Endothelial cell of umbilical vein (primary cell): Measurements from ENCODE around the gene ZNF438. TPM values are rescaled to one million over a fixed set of nuclear protein-coding genes. Genes with fewer than 3 reads are reported as not detected.
A peak's percentile ranks its signal among the peaks of the same experiment; 100 is the strongest.

Source experiments
- BruUV-seq: library from RNA; stranded (reverse); fragments of 400-500 nt; replicated peaks from 2 replicates; lab custom pipeline; 2021; lab: Mats Ljungman, UMichigan
- CTCF ChIA-PET: fragments of 300-600, 350-600 bp; sonication (Branson Sonifier 250); formaldehyde crosslinking; loops from one replicate; lab custom pipeline; 2021; ENCODE audit warnings: antibody characterized with exemption, inconsistent platforms; lab: Charles Lee
- POLR2A ChIA-PET: fragments of 300-600, 350-600 bp; sonication (Branson Sonifier 250); formaldehyde crosslinking; loops from one replicate; lab custom pipeline; 2021; ENCODE audit warnings: antibody characterized with exemption, inconsistent platforms; lab: Charles Lee
- DNase-seq: peaks from one replicate; pipeline ENCODE4 v3.0.0-alpha.2; 2011; ENCODE audit warnings: low read depth, low spot score
- FAIRE-seq: peaks from 2 replicates; lab custom pipeline; 2011; peaks lifted over from hg19 to GRCh38; lab: Jason Lieb, UNC
- H2AFZ ChIP-seq: 2 replicates; pipeline ENCODE4 v1.6.0; 2012; ENCODE audit warnings: low read depth, low read length, control low read depth, inconsistent platforms
- H3K27ac ChIP-seq: 2 replicates; pipeline ENCODE4 v1.5.1; 2011; ENCODE audit warnings: low read depth, mild to moderate bottlenecking, control low read depth, low read length, moderate library complexity; ENCODE audit not compliant: insufficient read depth
- H3K27me3 ChIP-seq, 2 experiments: 2 replicates each; pipeline versions ENCODE4 v1.6.0 to v1.6.1; 2011; ENCODE audit warnings: low read length in 2 of 2, mixed read lengths in 1 of 2; ENCODE audit not compliant: control insufficient read depth in 2 of 2, insufficient read depth in 2 of 2
- H3K36me3 ChIP-seq, 2 experiments: 2 replicates in 1 of 2; 3 replicates in 1 of 2; pipeline ENCODE4 v1.5.1; 2011; ENCODE audit warnings: low read length in 2 of 2, mild to moderate bottlenecking in 1 of 2, moderate library complexity in 1 of 2; ENCODE audit not compliant: control insufficient read depth in 2 of 2, insufficient read depth in 2 of 2; ENCODE audit errors: extremely low read depth in 1 of 2
- H3K4me1 ChIP-seq: 3 replicates; pipeline ENCODE4 v1.5.1; 2011; ENCODE audit warnings: mild to moderate bottlenecking, low read length; ENCODE audit not compliant: control insufficient read depth, insufficient read depth; ENCODE audit errors: extremely low read depth
- H3K4me2 ChIP-seq: 2 replicates; pipeline ENCODE4 v1.6.1; 2011; ENCODE audit warnings: low read length, control low read depth, mixed read lengths; ENCODE audit not compliant: insufficient read depth
- H3K4me3 ChIP-seq, 3 experiments: fragments of 200-600 bp in 1 of 3; sonication (generic), shearing (Covaris generic) in 1 of 3; replicated peaks in 1 of 3; 2 replicates each; pipeline ENCODE4 v1.5.1; 2011 to 2016; ENCODE audit warnings: control low read depth in 3 of 3, low read length in 3 of 3, mild to moderate bottlenecking in 2 of 3, inconsistent platforms in 1 of 3, low read depth in 1 of 3, moderate library complexity in 1 of 3; ENCODE audit not compliant: insufficient read depth in 1 of 3
- H3K79me2 ChIP-seq: 2 replicates; pipeline ENCODE4 v1.6.0; 2012; ENCODE audit warnings: low read length, inconsistent platforms; ENCODE audit not compliant: control insufficient read depth, insufficient read depth
- H3K9ac ChIP-seq: replicated peaks from 2 replicates; pipeline ENCODE3; 2011; ENCODE audit warnings: low read length, control low read depth; ENCODE audit not compliant: insufficient read depth; ENCODE audit errors: extremely low read depth
- H3K9me1 ChIP-seq: replicated peaks from 3 replicates; pipeline ENCODE4 v1.6.0; 2011; ENCODE audit warnings: mild to moderate bottlenecking, low read length; ENCODE audit not compliant: control insufficient read depth, insufficient read depth; ENCODE audit errors: extremely low read depth
- H3K9me3 ChIP-seq: replicated peaks from 2 replicates; pipeline ENCODE4 v1.5.1; 2012; ENCODE audit warnings: low read length, inconsistent platforms; ENCODE audit not compliant: control insufficient read depth, insufficient read depth
- H4K20me1 ChIP-seq: replicated peaks from 2 replicates; pipeline ENCODE3; 2011; ENCODE audit warnings: mild to moderate bottlenecking, low read length; ENCODE audit not compliant: control insufficient read depth, insufficient read depth; ENCODE audit errors: extremely low read depth
- EZH2 ChIP-seq: IDR thresholded peaks from 2 replicates; pipeline ENCODE4 v1.6.1; 2012; ENCODE audit warnings: borderline replicate concordance, low read depth, mild to moderate bottlenecking, moderate library complexity, low read length, inconsistent platforms; ENCODE audit not compliant: severe bottlenecking
- FOS ChIP-seq: IDR thresholded peaks from 2 replicates; pipeline ENCODE4 v1.6.1; 2011; ENCODE audit warnings: mild to moderate bottlenecking, low read length, moderate library complexity, borderline replicate concordance; ENCODE audit not compliant: insufficient read depth
- GATA2 ChIP-seq: IDR thresholded peaks from 2 replicates; pipeline ENCODE4 v1.7.0; 2011; ENCODE audit warnings: low read depth, mild to moderate bottlenecking, moderate library complexity, mixed read lengths, low read length; ENCODE audit not compliant: insufficient read length, insufficient read depth
- JUN ChIP-seq: IDR thresholded peaks from 2 replicates; pipeline ENCODE4 v1.6.1; 2011; ENCODE audit warnings: borderline replicate concordance, low read depth; ENCODE audit not compliant: insufficient read length, insufficient read depth
- MYC ChIP-seq: IDR thresholded peaks from one replicate; pipeline ENCODE4 v1.6.1; 2011; ENCODE audit warnings: mild to moderate bottlenecking, low read depth, low read length
- POLR2A ChIP-seq: IDR thresholded peaks from 2 replicates; pipeline ENCODE4 v1.6.1; 2012; ENCODE audit warnings: low read depth, mild to moderate bottlenecking, control low read depth, low read length
- POLR2AphosphoS5 ChIP-seq: IDR thresholded peaks from 2 replicates; pipeline ENCODE4 v1.6.1; 2012; ENCODE audit warnings: low read depth, mild to moderate bottlenecking, control low read depth, low read length, moderate library complexity; ENCODE audit not compliant: insufficient read depth
- dilution Hi-C: fragments of 300-500 bp; cut with MboI; formaldehyde crosslinking; loops from one replicate; pipeline ENCODE4 v1.15.0; 2019; ENCODE audit warnings: low sequenced_read_pairs; ENCODE audit not compliant: extremely low pct_ligation_motif_present
- intact Hi-C: fragments of 100-400 bp; cut with micrococcal nuclease; formaldehyde crosslinking; loops from one replicate; pipeline ENCODE4 v1.10.0; 2022
- polyA plus RNA-seq, 4 experiments: library from polyadenylated mRNA; depleted of rRNA in 3 of 4; stranded (reverse) in 3 of 4; unstranded in 1 of 4; fragments of >200 nt; gene quantifications; 2 replicates each; pipeline versions ENCODE4 v1.2.1 to v1.2.3, GENCODE V29; 2011 to 2012; ENCODE audit warnings: missing spikeins in 1 of 4
- total RNA-seq: library from RNA; stranded (reverse); gene quantifications from 2 replicates; pipeline ENCODE4 v1.2.3, GENCODE V29; 2021
- TF ChIP-seq, protein P1 (sequence below): IDR thresholded peaks from 2 replicates; pipeline ENCODE4 v1.6.1; 2011; ENCODE audit not compliant: insufficient read depth, insufficient read length
- TF ChIP-seq, protein P2 (sequence below), 2 donors: IDR thresholded peaks; 1 replicate in 1 of 2; 2 replicates in 1 of 2; pipeline ENCODE4 v1.5.1; 2011; ENCODE audit warnings: low read length in 2 of 2, mild to moderate bottlenecking in 2 of 2, moderate library complexity in 2 of 2, control low read depth in 1 of 2, inconsistent platforms in 1 of 2, low read depth in 1 of 2; ENCODE audit not compliant: insufficient read depth in 1 of 2; ENCODE audit errors: extremely low read depth in 1 of 2

The ZNF438 gene
- total and polyA plus RNA-seq, 2 donors (not counting 3 experiments of a cell fraction or from before 2014, with no cell fraction given), result 7.2 to 15.1 TPM

- H3K36me3 ChIP-seq, result no peaks in the 10 kb centered on the region
- dilution Hi-C loops, result no loop called here
Measured at GRCh38 chr10:31036209-31036608, 4.5 kb upstream of the ZNF438 start.

More at GRCh38 chr10:31036209-31036608, 4.5 kb upstream of the ZNF438 start:
- Histone ChIP-seq H3K4me3 (no peak overlapping the region), H2AFZ (no peak overlapping the region), H4K20me1 (no peaks in the 10 kb centered on the region), H3K9me3 (no peaks in the 10 kb centered on the region), H3K9ac (no peak overlapping the region), H3K27ac (no peak overlapping the region), H3K4me2 (no peak overlapping the region), H3K4me1 (peaks cover 17% of the 10 kb centered on the region), H3K27me3 (no peaks in the 10 kb centered on the region), H3K79me2 (no peaks in the 10 kb centered on the region), H3K9me1 (no peaks in the 10 kb centered on the region)
- DNase-seq (peak; percentile 52), FAIRE-seq (no peak)
- ChIA-PET CTCF (no interaction called here), POLR2A (no interaction called here)
- TF ChIP-seq EZH2 (no peak), MYC (no peak), FOS (peak; percentile 45), GATA2 (no peak), JUN (peak; percentile 37), POLR2AphosphoS5 (no peak), POLR2A (no peak)
- TF ChIP-seq, protein P1, sequence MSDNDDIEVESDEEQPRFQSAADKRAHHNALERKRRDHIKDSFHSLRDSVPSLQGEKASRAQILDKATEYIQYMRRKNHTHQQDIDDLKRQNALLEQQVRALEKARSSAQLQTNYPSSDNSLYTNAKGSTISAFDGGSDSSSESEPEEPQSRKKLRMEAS, result no peak
- TF ChIP-seq, protein P2, sequence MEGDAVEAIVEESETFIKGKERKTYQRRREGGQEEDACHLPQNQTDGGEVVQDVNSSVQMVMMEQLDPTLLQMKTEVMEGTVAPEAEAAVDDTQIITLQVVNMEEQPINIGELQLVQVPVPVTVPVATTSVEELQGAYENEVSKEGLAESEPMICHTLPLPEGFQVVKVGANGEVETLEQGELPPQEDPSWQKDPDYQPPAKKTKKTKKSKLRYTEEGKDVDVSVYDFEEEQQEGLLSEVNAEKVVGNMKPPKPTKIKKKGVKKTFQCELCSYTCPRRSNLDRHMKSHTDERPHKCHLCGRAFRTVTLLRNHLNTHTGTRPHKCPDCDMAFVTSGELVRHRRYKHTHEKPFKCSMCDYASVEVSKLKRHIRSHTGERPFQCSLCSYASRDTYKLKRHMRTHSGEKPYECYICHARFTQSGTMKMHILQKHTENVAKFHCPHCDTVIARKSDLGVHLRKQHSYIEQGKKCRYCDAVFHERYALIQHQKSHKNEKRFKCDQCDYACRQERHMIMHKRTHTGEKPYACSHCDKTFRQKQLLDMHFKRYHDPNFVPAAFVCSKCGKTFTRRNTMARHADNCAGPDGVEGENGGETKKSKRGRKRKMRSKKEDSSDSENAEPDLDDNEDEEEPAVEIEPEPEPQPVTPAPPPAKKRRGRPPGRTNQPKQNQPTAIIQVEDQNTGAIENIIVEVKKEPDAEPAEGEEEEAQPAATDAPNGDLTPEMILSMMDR (IDR thresholded peaks at IDR 0.05; ENCODE audit: extremely low read depth in 1 of 2, insufficient read depth in 1 of 2, low read depth in 1 of 2, low read length in 2 of 2), result no peak
- intact Hi-C loops, result loop anchor here (10.0 kb wide), 1 partner anchor 769 kb away; no protein-coding TSS in a partner anchor
- no TSS peak for BruUV-seq
